HG02759 (cell line): ENCODE measurements around the gene NHLH1.

Experiments
- ATAC-seq: cut with Tn5 transposase; IDR thresholded peaks from one replicate; pipeline ENCODE4 v1.9.1; 2021; ENCODE audit warnings: mild to moderate bottlenecking, moderate library complexity; ENCODE audit not compliant: unreplicated experiment

NHLH1 gene

DNA sequence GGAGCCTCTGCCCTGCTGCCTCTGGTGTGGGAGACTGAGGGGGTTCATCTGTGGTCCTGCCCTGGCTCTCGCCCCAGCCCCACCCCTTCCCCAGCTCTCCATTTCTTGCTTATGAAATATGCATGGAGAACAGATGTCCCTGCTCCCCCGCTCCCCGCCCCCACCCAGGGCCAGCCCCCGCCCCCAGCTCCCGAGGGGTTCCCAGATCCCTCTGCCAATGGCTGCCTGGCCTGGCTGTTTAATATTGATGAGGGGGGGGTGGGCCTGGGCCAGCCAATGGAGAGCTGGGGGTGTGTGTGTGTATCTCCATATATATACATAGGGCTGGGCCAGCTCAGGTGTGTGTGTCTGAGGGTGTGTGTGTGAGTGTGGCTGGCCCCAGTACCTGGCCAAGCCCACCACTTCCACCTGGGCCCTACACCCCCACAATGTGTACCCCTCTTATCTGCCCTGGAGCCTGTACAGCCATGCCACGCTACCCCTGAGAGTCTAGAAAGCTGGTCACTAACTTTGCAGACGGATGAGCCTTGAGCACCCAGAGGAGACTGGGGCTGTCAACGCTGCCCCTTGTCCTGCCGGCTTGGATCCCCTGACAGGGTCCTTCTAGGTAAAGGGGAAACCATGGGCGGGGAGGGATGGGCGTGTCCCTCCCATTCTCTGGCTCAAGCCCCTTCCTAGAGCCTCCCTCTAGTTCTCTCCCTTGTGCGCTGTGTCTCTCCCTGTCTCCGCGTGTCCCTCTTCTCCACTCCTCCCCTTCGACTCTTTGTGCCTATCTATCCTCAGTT lies at the start of gene NHLH1:
Gene NHLH1 (plus strand): TSS at position 341 of the 785 bp plus-strand sequence. CDS start 3,661 bp downstream, outside the sequence.
- ATAC-seq, result no peak

DNA sequence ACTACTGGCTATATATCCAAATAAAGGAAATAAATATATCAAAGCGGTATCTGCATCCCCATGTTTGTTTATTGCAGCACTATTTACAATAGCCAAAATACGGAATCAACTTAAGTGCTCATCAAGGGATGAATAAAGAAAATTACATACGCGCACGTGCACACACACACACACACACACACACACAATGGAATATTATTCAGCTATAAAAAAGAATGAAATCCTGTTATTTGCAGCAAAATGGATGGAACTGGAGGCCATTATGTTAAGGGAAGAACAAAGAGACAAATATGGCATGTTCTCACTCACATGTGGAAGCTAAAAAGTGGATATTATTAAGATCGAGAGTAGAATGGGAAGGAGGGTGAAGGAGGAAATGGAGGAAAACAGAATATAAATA lies 44.0 kb upstream of the NHLH1 start:
- no peak for ATAC-seq

DNA sequence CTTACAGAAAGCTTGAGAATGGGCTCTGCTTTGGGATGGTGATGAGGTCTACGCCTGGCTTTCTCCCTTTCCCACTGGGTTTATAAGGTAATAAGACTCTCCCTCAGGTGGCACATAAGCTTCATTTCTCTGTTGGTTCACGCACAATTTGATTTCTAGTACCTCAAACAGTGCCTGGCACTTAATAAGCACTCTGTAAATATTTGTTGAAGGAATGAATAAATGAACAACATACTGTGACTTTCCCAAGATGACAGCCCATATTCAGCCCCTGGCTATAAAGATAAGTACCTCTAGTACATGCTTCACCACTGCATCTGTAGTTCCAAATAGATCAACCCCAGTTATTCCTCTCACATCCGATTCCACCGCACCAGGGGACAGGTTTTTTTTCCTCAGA lies 41.6 kb upstream of the NHLH1 start:
- no peak for ATAC-seq

DNA sequence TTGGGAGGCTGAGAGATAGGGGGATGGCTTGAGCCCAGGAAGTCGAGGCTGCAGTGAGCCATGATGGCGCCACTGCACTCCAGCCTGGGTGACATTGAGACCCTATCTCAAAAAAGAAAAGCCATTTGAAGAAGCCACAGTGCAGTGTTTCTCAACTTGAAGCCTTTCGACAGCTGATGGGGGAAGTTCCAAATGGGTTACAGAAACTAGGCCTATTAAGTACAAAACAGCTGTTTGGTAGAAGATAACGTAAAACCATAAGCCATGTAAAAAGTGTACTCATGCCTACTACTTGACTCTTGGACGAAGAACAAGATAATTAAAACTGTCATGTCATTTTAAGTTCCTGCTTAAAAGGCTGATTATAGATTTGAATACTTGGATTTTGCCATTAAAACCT lies 40.5 kb upstream of the NHLH1 start:
- no peak for ATAC-seq

DNA sequence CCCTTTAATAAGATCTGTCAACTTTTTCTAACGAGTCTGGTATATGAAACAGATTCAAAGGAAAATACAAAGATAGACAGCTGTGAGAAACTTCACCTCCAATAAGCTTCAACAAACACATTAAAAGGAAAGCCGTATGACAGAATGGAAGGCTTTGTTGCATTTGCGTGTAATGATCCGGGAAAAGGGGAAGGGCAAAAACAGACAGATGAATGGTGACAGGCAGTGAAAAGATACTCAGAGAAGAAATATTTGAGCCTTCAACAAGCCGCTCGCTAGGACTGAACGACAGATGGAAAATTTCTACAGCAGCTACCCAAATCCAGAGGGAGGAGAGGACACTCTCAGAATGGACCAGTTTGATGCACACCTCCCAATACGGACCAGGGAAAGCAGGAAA lies 38.7 kb upstream of the NHLH1 start:
- no peak for ATAC-seq

DNA sequence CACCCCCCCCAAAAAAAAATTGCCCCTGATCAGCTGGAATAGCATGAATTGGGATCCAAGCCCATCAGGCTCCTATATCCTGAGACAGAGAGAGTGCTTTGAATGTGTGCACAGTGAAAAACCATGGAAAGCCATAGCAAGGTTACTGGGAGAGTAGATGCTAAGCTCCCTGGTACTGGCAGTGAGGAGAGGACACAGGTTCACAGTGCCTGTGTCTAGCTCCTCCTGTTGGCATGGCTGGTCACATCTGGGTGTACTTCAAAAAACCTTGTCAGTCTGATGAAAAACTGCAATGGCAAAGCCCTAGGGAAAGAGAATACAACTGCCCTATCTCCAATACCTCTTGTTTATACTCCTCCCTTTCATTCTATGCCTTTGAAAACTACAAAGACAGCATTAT lies 36.8 kb upstream of the NHLH1 start:
- no peak for ATAC-seq

DNA sequence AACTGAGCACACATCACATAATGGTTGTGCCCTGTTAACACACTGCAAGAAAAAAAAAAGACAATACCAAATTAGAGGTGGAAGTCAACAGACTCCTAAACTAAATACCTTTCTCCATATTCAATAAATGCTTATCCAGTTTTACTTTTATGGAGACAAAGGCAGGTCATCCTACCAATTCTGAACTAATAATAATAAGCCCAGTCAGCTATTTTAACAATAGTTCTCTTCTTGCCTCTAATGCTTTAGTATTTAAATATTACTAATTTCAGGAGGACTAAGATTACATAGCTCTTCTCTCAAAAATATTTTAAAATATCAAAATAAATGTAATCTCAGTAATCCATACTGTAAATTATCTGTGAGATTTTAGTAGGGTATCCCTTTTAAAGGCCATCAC lies 34.4 kb upstream of the NHLH1 start:
- no peak for ATAC-seq

DNA sequence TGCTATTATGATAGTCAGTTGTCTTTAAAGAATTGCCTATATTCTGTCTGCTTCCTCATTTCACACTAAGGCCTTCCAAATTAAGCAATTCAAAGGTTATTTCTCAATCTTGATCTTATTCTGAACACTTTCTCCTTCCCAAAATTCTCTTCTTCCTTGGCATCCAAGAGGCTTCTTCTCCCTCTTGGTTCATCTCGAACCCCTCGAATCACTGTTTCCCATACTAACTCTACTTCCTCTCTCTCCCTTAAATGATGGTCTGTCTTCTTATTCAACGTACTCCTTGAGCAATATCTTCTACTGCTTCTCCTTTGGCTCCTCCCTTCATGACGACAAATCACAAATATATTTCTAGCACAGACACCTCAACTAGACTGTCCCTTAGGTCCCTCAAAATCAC lies 28.3 kb upstream of the NHLH1 start:
- no peak for ATAC-seq

DNA sequence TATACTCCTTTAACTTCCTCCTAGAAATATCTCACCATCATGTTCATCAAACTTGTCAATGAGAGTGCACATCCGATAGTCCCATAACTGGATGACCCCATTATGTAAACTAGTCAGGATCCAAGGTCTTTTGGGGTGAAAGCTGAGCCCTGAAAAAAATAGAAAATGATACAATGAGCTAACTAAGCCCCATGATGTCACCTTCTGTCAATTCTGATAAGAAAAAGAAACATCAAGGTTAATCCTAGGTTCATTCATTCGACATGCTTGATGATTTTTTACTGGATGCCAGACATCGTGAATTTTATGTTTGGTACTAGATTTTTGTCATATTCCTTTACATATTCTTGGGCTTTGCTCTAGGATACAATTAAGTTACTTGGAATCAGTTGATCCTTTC lies 26.7 kb upstream of the NHLH1 start:
- no peak for ATAC-seq

DNA sequence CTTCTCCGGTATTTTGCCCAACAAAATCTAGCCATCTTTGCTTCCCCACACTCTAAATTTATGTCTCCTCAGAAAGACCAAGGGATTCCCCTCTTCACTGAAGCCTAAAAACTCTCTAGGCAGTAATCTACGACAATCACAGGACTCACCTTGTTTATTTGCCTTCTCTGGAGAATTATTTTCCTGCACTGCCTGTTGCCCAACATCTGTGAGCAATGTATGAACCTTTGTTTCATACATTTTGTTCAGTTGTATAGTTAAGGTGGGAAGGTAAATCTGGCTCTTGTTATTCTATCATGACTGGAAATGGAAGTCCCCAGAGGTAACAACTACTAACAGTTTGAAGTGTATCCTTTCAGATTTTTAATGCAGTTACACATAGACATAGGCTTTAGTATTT lies 26.0 kb upstream of the NHLH1 start:
- ATAC-seq, result no peak

DNA sequence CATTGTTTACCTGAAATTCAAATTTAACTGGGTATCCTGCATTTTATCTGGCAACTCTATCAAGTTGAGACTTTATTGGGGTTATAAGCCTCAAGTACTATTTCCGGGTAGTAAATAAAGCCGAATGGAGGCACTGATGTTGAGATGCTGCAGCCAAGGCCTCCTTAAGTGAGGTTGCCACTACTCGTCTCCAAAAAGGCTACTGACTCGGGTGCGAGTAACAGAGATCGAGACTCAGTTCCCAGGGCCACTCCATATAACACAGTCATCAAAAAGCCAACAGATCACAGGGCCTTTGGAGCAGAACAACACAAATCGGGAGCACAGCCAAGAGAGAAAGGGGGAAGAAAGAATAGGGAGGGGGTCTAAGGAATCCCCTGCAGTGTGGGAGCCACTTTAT lies 24.3 kb upstream of the NHLH1 start:
- no peak for ATAC-seq

DNA sequence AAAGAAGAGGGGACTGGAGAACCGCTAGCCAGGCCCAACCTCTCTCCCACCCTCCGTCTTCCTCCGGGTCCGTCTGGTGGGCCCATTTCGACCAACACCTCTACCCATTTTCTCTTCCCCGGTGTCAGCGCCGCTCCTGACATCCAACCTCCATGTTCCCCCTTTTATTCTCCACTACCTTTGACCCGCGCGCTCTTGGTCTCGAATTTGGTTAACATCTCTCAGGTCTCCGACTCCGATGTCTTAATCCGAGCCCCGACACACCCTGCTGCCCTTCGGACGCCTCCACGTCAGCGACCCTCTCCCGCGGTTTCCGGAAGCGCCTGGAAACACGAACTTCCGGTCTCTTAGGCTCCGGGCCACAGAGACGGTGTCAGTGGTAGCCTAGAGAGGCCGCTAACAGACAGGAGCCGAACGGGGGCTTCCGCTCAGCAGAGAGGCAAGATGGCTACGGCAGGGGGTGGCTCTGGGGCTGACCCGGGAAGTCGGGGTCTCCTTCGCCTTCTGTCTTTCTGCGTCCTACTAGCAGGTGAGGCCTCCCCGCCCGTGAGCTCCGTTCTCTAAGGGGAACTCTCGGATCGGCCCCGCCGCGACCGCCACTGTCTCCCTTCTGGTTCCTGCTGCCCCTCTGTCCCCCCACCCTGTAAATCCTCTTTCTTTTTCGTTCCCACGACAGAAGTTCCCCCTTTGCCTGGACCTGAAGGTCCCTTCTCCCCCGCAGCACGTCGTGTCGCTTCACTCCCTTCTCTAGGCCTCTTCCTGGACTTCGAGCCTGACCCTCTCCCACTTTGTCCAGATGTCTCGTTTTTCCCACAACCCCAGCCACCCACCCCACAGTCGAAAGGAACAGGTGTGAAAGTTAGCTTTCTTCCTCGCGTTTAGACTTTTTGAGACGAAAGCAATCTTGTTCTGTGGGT lies 23.7 kb upstream of the NHLH1 start, which contains the start of the genes COPA and NCSTN:
Gene COPA (minus strand): TSS at position 298 of the 917 bp plus-strand sequence. CDS start 80 bp downstream, at position 218.
Gene NCSTN (plus strand): TSS at position 431 of the 917 bp plus-strand sequence. CDS start 14 bp downstream, at position 445.
- peak; percentile 94 for ATAC-seq

DNA sequence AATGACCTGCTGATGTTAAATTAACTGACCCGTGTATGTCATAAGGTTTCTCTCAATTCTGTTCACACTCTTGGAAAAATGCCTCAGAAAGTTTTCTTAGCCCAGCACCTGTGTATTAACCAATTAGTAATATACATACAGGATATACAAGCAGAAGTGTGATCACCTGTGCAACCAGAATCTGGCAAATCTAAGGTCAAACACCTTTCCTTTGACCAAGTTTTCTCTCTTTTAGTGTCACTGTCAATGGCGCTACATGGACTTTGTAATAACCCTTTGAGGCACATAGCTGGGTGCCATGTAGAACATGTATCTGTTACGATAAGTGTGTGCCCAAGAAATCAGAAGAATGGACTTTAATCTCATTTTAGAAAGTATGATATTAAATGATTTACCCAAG lies 22.6 kb upstream of the NHLH1 start:
- no peak for ATAC-seq

DNA sequence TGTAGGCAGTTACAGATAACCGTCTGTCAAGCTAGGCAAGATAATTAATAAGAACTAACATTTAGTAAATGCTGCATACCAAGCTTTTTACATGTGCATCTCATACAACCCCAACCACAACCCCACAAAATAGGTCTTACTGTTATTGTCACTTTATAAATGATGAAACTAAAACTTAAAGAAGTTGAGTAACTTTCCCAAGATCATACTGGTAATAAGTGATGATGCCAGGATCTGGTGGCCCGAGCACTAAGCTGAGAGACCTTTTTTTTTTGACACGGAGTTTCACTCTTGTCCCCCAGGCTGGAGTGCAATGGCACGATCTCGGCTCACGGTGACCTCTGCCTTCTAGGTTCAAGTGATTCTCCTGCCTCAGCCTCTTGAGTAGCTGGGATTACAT lies 21.9 kb upstream of the NHLH1 start:
- ATAC-seq, result no peak

DNA sequence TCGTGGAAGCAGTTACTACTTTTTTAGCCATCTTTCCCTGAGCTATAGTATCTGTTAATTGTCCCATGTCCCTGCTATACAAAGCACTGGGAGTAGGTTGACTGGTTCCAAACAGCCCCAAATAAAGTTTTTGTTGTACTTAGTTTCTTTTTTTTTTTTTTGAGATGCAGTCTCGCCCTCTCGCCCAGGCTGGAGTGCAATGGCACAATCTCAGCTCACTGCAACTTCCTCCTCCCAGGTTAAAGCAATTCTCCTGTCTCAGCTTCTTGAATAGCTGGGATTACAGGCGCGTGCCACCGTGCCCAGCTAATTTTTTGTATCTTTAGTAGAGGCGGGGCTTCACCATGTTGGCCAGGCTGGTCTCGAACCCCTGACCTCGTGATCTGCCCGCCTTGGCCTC lies 20.4 kb upstream of the NHLH1 start:
- ATAC-seq, result no peak

DNA sequence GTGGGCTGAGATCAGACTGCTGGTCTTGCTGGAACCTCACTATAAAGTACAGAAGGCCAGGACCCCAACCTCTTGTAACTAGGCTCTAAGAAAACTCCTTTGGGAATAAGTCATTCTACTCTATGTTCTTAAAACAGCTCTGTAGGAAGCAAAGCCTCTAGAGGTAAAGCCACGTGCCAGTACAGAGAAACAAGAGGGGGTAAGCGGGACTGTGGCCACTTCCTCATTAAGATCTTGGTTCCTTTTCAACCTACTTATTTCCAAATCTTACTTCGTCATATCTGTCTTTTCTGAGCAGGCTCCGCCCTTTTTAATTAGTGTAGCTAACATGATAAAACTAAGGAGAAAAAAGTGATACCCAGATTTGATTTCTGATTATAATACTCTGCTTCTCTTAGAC lies 19.9 kb upstream of the NHLH1 start:
- ATAC-seq, result no peak

DNA sequence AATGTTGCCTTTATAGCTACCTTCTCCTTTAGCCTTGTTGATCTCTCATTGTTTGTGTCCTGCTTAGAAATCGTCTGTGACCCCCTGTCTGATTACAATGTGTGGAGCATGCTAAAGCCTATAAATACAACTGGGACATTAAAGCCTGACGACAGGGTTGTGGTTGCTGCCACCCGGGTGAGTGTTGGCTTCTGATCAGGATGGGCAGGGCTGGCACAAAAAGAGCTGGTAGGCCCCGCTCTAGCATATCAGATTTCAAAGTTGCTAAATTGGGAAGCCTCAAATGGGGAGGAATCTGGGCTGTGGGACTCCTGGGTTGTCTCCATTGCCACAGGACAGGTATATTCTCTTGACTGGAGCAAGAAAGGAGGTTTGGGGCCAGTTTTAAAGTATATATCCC lies 15.2 kb upstream of the NHLH1 start:
- no peak for ATAC-seq

DNA sequence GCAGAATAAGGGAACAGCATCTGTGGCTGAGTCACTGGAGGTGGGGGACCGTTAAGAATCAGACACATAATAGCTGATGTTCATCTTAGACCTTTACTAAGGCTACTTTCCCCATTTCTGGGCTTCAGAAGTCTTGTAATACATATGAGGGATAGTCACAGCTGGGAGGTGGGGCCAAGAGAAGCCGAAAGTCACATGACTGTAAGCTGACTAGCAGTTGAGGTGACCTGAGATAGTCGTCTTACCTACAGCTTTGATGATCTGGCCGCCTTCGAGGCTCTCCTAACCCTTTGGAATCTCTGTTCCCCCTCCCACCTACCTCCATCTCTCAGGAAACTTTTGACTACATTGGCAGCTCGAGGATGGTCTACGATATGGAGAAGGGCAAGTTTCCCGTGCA lies 14.3 kb upstream of the NHLH1 start:
- ATAC-seq, result no peak

DNA sequence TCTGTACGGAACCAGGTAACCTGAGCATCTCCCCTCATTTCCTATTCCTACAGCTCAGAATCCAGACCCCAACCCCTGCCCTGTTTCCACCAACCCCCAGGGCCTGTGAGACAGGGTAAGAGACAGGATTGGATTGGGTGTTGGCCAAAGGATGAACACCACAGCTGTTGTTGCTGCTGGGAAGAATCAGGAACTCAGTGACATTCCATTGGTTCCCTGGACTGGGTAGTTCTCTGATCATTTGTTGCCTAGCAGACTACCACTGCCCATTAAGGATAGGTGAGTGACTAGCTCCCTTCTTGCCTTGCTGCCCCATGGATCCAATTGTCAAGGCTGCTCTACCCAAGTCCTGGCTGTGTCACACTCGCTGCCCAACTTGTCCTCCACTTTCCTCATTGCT lies 13.6 kb upstream of the NHLH1 start:
- no peak for ATAC-seq

DNA sequence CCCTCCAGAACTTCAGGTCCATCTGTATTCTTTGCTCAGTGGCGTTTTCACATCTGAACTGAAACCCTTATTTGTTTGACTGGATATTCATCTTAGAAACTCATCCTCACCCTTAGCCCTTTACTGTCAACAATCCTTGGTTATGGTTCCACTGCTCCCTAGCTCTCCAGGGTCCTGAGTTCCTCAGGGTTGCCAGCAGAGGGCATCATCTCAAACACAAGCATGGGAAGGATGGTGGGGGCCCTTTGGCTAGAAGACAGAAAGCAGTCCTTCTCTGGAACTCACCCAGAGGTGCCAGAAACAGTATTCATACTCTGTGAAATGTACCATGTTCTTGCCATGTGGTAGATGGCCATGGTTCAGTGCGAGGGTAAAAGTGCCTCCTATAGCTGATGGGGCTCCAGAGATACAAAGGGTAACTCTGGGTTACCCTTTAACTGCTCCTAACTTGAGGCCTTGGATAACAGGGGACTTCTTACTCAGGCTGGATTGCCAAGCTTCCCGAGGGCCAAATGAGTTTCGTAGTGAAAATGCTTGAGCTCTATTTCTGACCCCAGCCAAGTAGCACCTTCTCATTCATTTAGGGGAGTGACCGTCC lies 12.4 kb upstream of the NHLH1 start:
- no peak for ATAC-seq

DNA sequence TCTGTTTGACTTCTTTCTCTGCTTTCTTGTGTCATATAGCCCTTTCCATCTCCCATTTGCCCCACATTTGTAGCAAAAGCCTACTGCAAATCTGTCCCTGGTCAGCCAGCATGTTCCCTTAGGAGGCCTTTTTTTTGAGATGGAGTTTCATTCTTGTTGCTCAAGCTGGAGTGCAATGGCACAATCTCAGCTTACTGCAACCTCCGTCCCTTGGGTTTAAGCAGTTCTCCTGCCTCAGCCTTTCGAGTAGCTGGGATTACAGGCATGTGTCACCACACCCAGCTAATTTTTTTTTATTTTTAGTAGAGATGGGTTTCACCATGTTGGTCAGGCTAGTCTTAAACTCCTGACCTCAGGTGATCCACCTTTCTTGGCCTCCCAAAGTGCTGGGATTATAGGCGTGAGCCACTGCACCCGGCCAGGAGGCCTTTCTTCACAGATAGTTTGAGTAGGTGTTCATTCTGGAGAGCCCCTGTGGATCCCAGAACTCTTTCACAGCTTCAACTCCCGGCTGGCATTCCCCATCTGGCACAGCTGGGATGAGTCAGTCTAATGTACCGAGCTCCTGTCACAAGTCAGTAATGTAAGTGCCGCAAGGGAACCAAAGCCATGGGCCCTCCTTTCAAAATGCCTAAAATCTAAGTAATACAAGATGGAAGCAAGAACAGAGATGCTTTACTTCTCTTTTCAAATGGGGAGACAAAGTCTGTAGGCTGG lies 9.4 kb upstream of the NHLH1 start:
- no peak for ATAC-seq
